Trophoblast cell (in vitro differentiated cells and primary cell): ENCODE results near the gene GRM3.

Source experiments
- DNase-seq, 2 donors: peaks; one replicate each; pipeline ENCODE4 v3.0.0-alpha.2; 2016
- H2AFZ ChIP-seq: 2 replicates; pipeline ENCODE4 v1.6.1; 2013; ENCODE audit warnings: low read length, moderate library complexity, mild to moderate bottlenecking; ENCODE audit not compliant: insufficient read depth, poor library complexity
- H2AK5ac ChIP-seq: 2 replicates; pipeline ENCODE4 v1.6.1; 2013; ENCODE audit warnings: mild to moderate bottlenecking, low read length
- H2BK120ac ChIP-seq: 2 replicates; pipeline ENCODE4 v1.6.1; 2013; ENCODE audit warnings: low read length, mild to moderate bottlenecking, moderate library complexity; ENCODE audit not compliant: insufficient read depth, poor library complexity
- H2BK12ac ChIP-seq: 2 replicates; pipeline ENCODE4 v1.6.1; 2013; ENCODE audit warnings: mild to moderate bottlenecking, low read length, moderate library complexity
- H2BK5ac ChIP-seq: 2 replicates; pipeline ENCODE4 v1.6.1; 2013; ENCODE audit warnings: low read length, low read depth, moderate library complexity, mild to moderate bottlenecking; ENCODE audit not compliant: poor library complexity
- H3K14ac ChIP-seq: 2 replicates; pipeline ENCODE4 v1.6.1; 2013; ENCODE audit warnings: mild to moderate bottlenecking, low read length
- H3K18ac ChIP-seq: 2 replicates; pipeline ENCODE4 v1.6.1; 2013; ENCODE audit warnings: mild to moderate bottlenecking, low read length
- H3K23ac ChIP-seq: 2 replicates; pipeline ENCODE4 v1.6.1; 2013; ENCODE audit warnings: low read length
- H3K27ac ChIP-seq: 2 replicates; pipeline ENCODE4 v1.5.1; 2013; ENCODE audit warnings: low read depth, mild to moderate bottlenecking, inconsistent platforms, low read length, moderate library complexity
- H3K27me3 ChIP-seq: 2 replicates; pipeline ENCODE4 v1.6.1; 2013; ENCODE audit warnings: inconsistent platforms, mild to moderate bottlenecking, low read length, moderate library complexity; ENCODE audit not compliant: insufficient read depth
- H3K36me3 ChIP-seq, 2 experiments: 1 replicate in 1 of 2; 2 replicates in 1 of 2; pipeline ENCODE4 v1.6.1; 2013; ENCODE audit warnings: low read length in 2 of 2, mild to moderate bottlenecking in 2 of 2, moderate library complexity in 1 of 2; ENCODE audit not compliant: insufficient read depth in 2 of 2, control insufficient read depth in 1 of 2
- H3K4ac ChIP-seq: 2 replicates; pipeline ENCODE4 v1.6.1; 2013; ENCODE audit warnings: low read depth, mild to moderate bottlenecking, low read length, moderate library complexity
- H3K4me1 ChIP-seq, 2 experiments: 1 replicate in 1 of 2; 2 replicates in 1 of 2; pipeline ENCODE4 v1.6.1; 2013; ENCODE audit warnings: low read length in 2 of 2, mild to moderate bottlenecking in 2 of 2, moderate library complexity in 1 of 2; ENCODE audit not compliant: insufficient read depth in 2 of 2, control insufficient read depth in 1 of 2
- H3K4me2 ChIP-seq: 2 replicates; pipeline ENCODE4 v1.6.1; 2013; ENCODE audit warnings: inconsistent platforms, mild to moderate bottlenecking, low read length, moderate library complexity
- H3K4me3 ChIP-seq: 2 replicates; pipeline ENCODE4 v1.5.1; 2013; ENCODE audit warnings: mild to moderate bottlenecking, low read depth, low read length, inconsistent platforms
- H3K79me1 ChIP-seq: one replicate; pipeline ENCODE4 v1.6.1; 2013; ENCODE audit warnings: low read length
- H3K79me2 ChIP-seq: 2 replicates; pipeline ENCODE4 v1.6.1; 2013; ENCODE audit warnings: low read length, mild to moderate bottlenecking; ENCODE audit not compliant: control insufficient read depth, insufficient read depth, poor library complexity
- H3K9ac ChIP-seq: 2 replicates; pipeline ENCODE4 v1.6.1; 2013; ENCODE audit warnings: mild to moderate bottlenecking, low read length
- H3K9me3 ChIP-seq: 2 replicates; pipeline ENCODE4 v1.6.1; 2013; ENCODE audit warnings: low read depth, mild to moderate bottlenecking, control low read depth, inconsistent platforms, low read length; ENCODE audit not compliant: insufficient read depth
- H4K12ac ChIP-seq: 2 replicates; pipeline ENCODE4 v1.6.1; 2013; ENCODE audit warnings: low read depth, mild to moderate bottlenecking, low read length, moderate library complexity
- H4K8ac ChIP-seq: 2 replicates; pipeline ENCODE4 v1.6.1; 2013; ENCODE audit warnings: low read depth, mild to moderate bottlenecking, low read length, moderate library complexity
- H4K91ac ChIP-seq: one replicate; pipeline ENCODE4 v1.6.1; 2013; ENCODE audit warnings: low read depth, mild to moderate bottlenecking, low read length, moderate library complexity
- WGBS: extraction: QIAGEN DNeasy Blood & Tissue Kit; methylation state at CpG from one replicate; pipeline ENCODE4 v1.1.7; 2013; ENCODE audit warnings: missing lambda C conversion rate; ENCODE audit not compliant: insufficient read length, insufficient coverage; ENCODE audit errors: extremely low coverage; 5-methylcytosine and 5-hydroxymethylcytosine counted together

The GRM3 gene

DNA sequence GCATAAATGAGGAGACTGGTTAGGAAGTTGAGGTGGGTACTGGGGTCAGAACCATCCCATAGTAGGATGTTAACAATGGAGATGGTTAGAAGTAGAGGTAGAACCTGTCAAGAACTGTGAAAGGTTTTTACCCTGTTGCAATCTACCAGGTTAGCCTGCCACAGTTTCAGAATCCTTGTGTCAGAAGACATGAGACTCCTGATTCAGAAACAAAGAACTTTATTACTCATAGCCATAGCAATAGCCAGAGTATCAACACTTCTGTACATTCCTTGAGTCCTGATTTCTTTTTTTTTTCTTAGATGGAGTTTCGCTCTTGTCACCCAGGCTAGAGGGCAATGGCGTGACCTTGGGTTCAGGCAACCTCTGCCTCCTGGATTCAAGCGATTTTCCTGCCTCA lies 200.9 kb downstream of the GRM3 start:
- no peak overlapping the region for H3K27ac ChIP-seq
- no CpG with 5 or more reads among the region's 3 CpGs for WGBS
- H2BK5ac ChIP-seq = no peak overlapping the region
- H2BK120ac ChIP-seq = no peak overlapping the region
- H3K9ac ChIP-seq = no peak overlapping the region
- H3K4me2 ChIP-seq = no peak overlapping the region
- no peaks in the 10 kb centered on the region for H3K79me2 ChIP-seq
- H4K12ac ChIP-seq = no peak overlapping the region
- no peaks in the 10 kb centered on the region for H3K27me3 ChIP-seq
- no peaks in the 10 kb centered on the region for H3K36me3 ChIP-seq
- no peak overlapping the region for H4K8ac ChIP-seq
- H3K23ac ChIP-seq = no peak overlapping the region
- no peak overlapping the region for H4K91ac ChIP-seq
- no peak overlapping the region for H3K4ac ChIP-seq
- no peak overlapping the region for H2BK12ac ChIP-seq
- H3K9me3 ChIP-seq = no peaks in the 10 kb centered on the region
- no peaks in the 10 kb centered on the region for H3K4me1 ChIP-seq
- H2AFZ ChIP-seq = no peak overlapping the region
- H3K4me3 ChIP-seq = no peak overlapping the region
- H3K14ac ChIP-seq = no peak overlapping the region
- H3K79me1 ChIP-seq = no peaks in the 10 kb centered on the region
- H2AK5ac ChIP-seq = no peak overlapping the region
- no peak overlapping the region for H3K18ac ChIP-seq
- DNase-seq = peak in 1 of 2 donors; percentile 53

- Histone ChIP-seq H3K14ac (no peak overlapping the region), H3K79me1 (no peaks in the 10 kb centered on the region), H2BK5ac (no peak overlapping the region), H3K79me2 (no peaks in the 10 kb centered on the region), H3K36me3 (no peaks in the 10 kb centered on the region), H3K9me3 (no peaks in the 10 kb centered on the region), H3K9ac (no peak overlapping the region), H4K12ac (no peak overlapping the region), H2AK5ac (no peak overlapping the region), H3K27me3 (no peaks in the 10 kb centered on the region), H3K18ac (no peak overlapping the region), H3K27ac (no peak overlapping the region), H4K8ac (no peak overlapping the region), H2AFZ (no peak overlapping the region), H3K4me1 (no peaks in the 10 kb centered on the region), H3K23ac (no peak overlapping the region), H3K4me2 (no peak overlapping the region), H2BK12ac (no peak overlapping the region), H2BK120ac (no peak overlapping the region), H3K4me3 (no peak overlapping the region), H3K4ac (no peak overlapping the region), H4K91ac (no peak overlapping the region)
- WGBS = no CpG with 5 or more reads among the region's 3 CpGs
- peak in 1 of 2 donors; percentile 6 for DNase-seq
Measured at GRCh38 chr7:86846494-86847190, 202.9 kb downstream of the GRM3 start.

GRCh38 chr7:86848226-86848625 lies 204.5 kb downstream of the GRM3 start:
- WGBS = no CpG with 5 or more reads among the region's 2 CpGs
- no peaks in the 10 kb centered on the region for H3K4me1 ChIP-seq
- no peaks in the 10 kb centered on the region for H3K27me3 ChIP-seq
- no peak overlapping the region for H3K18ac ChIP-seq
- no peak overlapping the region for H4K8ac ChIP-seq
- H3K79me2 ChIP-seq = no peaks in the 10 kb centered on the region
- no peaks in the 10 kb centered on the region for H3K36me3 ChIP-seq
- no peak overlapping the region for H3K4me3 ChIP-seq
- no peak overlapping the region for H2BK120ac ChIP-seq
- H3K4ac ChIP-seq = no peak overlapping the region
- H2BK12ac ChIP-seq = no peak overlapping the region
- H2AK5ac ChIP-seq = no peak overlapping the region
- no peaks in the 10 kb centered on the region for H3K79me1 ChIP-seq
- H3K14ac ChIP-seq = no peak overlapping the region
- no peak overlapping the region for H3K4me2 ChIP-seq
- no peak overlapping the region for H2BK5ac ChIP-seq
- no peak overlapping the region for H3K9ac ChIP-seq
- H3K9me3 ChIP-seq = no peaks in the 10 kb centered on the region
- no peak overlapping the region for H2AFZ ChIP-seq
- peak; percentile 35 to 87 for DNase-seq
- no peak overlapping the region for H4K12ac ChIP-seq
- H3K23ac ChIP-seq = no peak overlapping the region
- no peak overlapping the region for H3K27ac ChIP-seq
- H4K91ac ChIP-seq = no peak overlapping the region

- Histone ChIP-seq H3K4me1 (no peaks in the 10 kb centered on the region), H3K4me3 (no peak overlapping the region), H4K8ac (no peak overlapping the region), H2AFZ (no peak overlapping the region), H3K27me3 (no peaks in the 10 kb centered on the region), H3K79me2 (no peaks in the 10 kb centered on the region), H3K14ac (no peak overlapping the region), H3K4me2 (no peak overlapping the region), H2BK5ac (no peak overlapping the region), H3K9ac (no peak overlapping the region), H3K23ac (no peak overlapping the region), H4K12ac (no peak overlapping the region), H3K27ac (no peak overlapping the region), H3K36me3 (no peaks in the 10 kb centered on the region), H4K91ac (no peak overlapping the region), H3K4ac (no peak overlapping the region), H2BK120ac (no peak overlapping the region), H2AK5ac (no peak overlapping the region), H3K18ac (no peak overlapping the region), H3K9me3 (no peaks in the 10 kb centered on the region), H2BK12ac (no peak overlapping the region), H3K79me1 (no peaks in the 10 kb centered on the region)
- WGBS = no CpG with 5 or more reads among the region's 3 CpGs
- no peak for DNase-seq
Measured at GRCh38 chr7:86851566-86851965, 207.9 kb downstream of the GRM3 start.
